H1 (cell line): Measurements from ENCODE around the gene NDUFA7. TPM values are rescaled to one million over a fixed set of nuclear protein-coding genes. Genes with fewer than 3 reads are reported as not detected.

Experiments used
- MAFK ChIP-seq: IDR thresholded peaks from 2 replicates; pipeline ENCODE4 v1.6.1; 2012; ENCODE audit warnings: low read depth, mild to moderate bottlenecking, improper control_type of control experiment, low read length
- NANOG ChIP-seq: IDR thresholded peaks from 2 replicates; pipeline ENCODE4 v1.6.1; 2011; ENCODE audit warnings: low read length, low read depth, mild to moderate bottlenecking, inconsistent platforms; ENCODE audit not compliant: insufficient read depth, poor library complexity, severe bottlenecking
- RNF2 ChIP-seq: fragments of 200-900, 300-1000 bp; sonication (generic); IDR thresholded peaks from 2 replicates; pipeline ENCODE4 v1.7.1; 2016; ENCODE audit warnings: borderline replicate concordance, low read depth, mild to moderate bottlenecking, antibody characterized with exemption, low read length; ENCODE audit not compliant: poor library complexity, severe bottlenecking; ENCODE audit errors: missing control alignments
- polyA plus RNA-seq, 7 experiments: library from polyadenylated mRNA; depleted of rRNA in 3 of 7; stranded (reverse) in 5 of 7; unstranded in 2 of 7; fragments of >200 nt in 5 of 7; fragments of 200-250 nt in 2 of 7; gene quantifications; 1 replicate in 5 of 7; 2 replicates in 1 of 7; 4 replicates in 1 of 7; pipeline versions ENCODE4 v1.2.1 to v1.2.3, GENCODE V29; 2011 to 2013; ENCODE audit warnings: missing spikeins in 2 of 7, mixed read lengths in 2 of 7
- total RNA-seq: library from RNA; stranded (reverse); fragmentation: NEBNext Ultra II Directional; extraction: Animal tissue kit (Norgen Biotek cat#: 25700); gene quantifications from 2 replicates; pipeline ENCODE4 v1.2.1, GENCODE V29; 2021

Gene NDUFA7
- total and polyA plus RNA-seq, 2 of the 8 experiments (the other 6 are each of a cell fraction or from before 2014, with no cell fraction given) = 54.4 to 286 TPM

GRCh38 chr19:8336072-8336569 lies 14.9 kb upstream of the NDUFA7 start (continued):
- TF ChIP-seq RNF2 (no peak), NANOG (no peak), MAFK (no peak)
